HFFc6 (cell line): ENCODE data around the gene SLC6A9. TPM values are rescaled to one million over a fixed set of nuclear protein-coding genes. Genes with fewer than 3 reads are reported as not detected.

Experiments
- DNase-seq: peaks from one replicate; pipeline ENCODE4 v3.0.0-alpha.2; 2018
- H3K27ac Mint-ChIP-seq: 2 replicates; pipeline ENCODE4 v1.8.0; 2020; ENCODE audit warnings: mild to moderate bottlenecking, mixed read lengths
- H3K27me3 Mint-ChIP-seq: 2 replicates; pipeline ENCODE4 v1.8.0; 2021; ENCODE audit warnings: mild to moderate bottlenecking, moderate library complexity, mixed read lengths; ENCODE audit not compliant: insufficient read depth
- H3K36me3 Mint-ChIP-seq: 2 replicates; pipeline ENCODE4 v1.8.0; 2021; ENCODE audit warnings: low read depth, mixed read lengths
- H3K4me1 Mint-ChIP-seq: 2 replicates; pipeline ENCODE4 v1.8.0; 2020; ENCODE audit warnings: low read depth, mixed read lengths
- H3K4me3 Mint-ChIP-seq: 2 replicates; pipeline ENCODE4 v1.8.0; 2020; ENCODE audit warnings: mild to moderate bottlenecking, moderate library complexity, mixed read lengths
- H3K9me3 Mint-ChIP-seq: 2 replicates; pipeline ENCODE4 v1.8.0; 2020; ENCODE audit warnings: mild to moderate bottlenecking, mixed read lengths
- CTCF ChIP-seq: fragments of 200-600 bp; sonication (generic); IDR thresholded peaks from 2 replicates; pipeline ENCODE4 v1.5.0; 2021; ENCODE audit warnings: antibody characterized with exemption, mild to moderate bottlenecking
- total RNA-seq, 6 experiments: library from RNA; stranded (reverse); fragmentation: NEBNext Ultra II Directional; extraction: Animal tissue kit (Norgen Biotek cat#: 25700); gene quantifications; 2 replicates in 1 of 6; 3 replicates in 5 of 6; pipeline ENCODE4 v1.2.3, GENCODE V29; 2021

SLC6A9 gene
- total RNA-seq, 6 experiments from 2014 or later, result 8.3 to 11.0 (median 9.3) TPM

DNA sequence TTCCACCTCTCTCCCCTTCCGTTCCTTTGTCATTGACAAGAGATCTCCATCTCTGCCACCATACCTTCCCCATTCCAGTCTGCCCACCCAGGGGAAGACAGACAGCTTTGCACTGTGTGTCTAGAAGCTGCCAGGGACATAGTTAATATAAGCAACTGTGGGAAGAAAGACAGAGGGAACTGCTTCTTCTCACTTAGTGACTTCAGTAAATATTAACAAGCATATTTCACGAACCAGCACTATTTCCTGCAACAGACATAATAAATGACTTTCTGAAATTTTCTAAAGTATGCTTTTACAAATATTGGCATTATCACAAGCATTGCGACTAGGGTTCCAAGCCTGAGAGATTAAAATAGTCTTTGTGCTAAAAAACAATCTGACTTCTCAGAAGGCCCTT, 43.2 kb upstream of the SLC6A9 start:
- TF ChIP-seq CTCF, result no peak
- Mint-ChIP-seq H3K27ac (no peak overlapping the region), H3K4me3 (no peak overlapping the region), H3K4me1 (peaks cover 34% of the 10 kb centered on the region), H3K36me3 (peaks cover under 1% of the 10 kb centered on the region; the same call in 1 of the 2 replicates), H3K9me3 (peaks cover under 1% of the 10 kb centered on the region; the same call in 1 of the 2 replicates), H3K27me3 (no peaks in the 10 kb centered on the region; the same call in 1 of the 2 replicates)
- DNase-seq, result no peak

DNA sequence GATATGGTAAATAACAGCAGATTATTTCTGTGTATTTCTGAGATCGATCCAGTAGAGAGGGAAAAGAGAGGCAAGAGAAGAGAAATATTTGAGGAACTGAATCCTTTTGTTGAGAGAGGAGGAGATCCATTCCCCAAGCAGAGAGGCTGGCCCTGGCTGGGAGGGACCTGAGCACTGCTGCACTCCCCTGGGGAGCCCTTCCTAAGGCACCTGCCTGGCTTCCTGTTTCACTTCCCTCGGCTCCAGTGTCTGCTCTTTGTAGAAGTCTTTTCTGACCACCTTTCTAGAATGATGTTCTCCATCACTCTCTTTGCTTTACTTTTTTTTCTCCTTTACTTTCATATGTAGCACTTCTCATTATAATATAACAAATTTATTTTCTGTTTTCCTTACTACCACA, 42.3 kb upstream of the SLC6A9 start:
- H3K27ac Mint-ChIP-seq, result no peak overlapping the region
- peaks cover 5% of the 10 kb centered on the region; the same call in 1 of the 2 replicates for H3K36me3 Mint-ChIP-seq
- TF ChIP-seq CTCF, result no peak
- no peaks in the 10 kb centered on the region; the same call in 1 of the 2 replicates for H3K27me3 Mint-ChIP-seq
- H3K4me1 Mint-ChIP-seq, result peaks cover 34% of the 10 kb centered on the region
- no peak for DNase-seq
- H3K4me3 Mint-ChIP-seq, result no peak overlapping the region
- H3K9me3 Mint-ChIP-seq, result peaks cover 4% of the 10 kb centered on the region; the same call in 1 of the 2 replicates

GRCh38 chr1:44072821-44073220, 41.6 kb upstream of the SLC6A9 start:
- H3K4me1 Mint-ChIP-seq, result peaks cover 34% of the 10 kb centered on the region
- H3K9me3 Mint-ChIP-seq, result peaks cover 4% of the 10 kb centered on the region; the same call in 1 of the 2 replicates
- no peak overlapping the region for H3K27ac Mint-ChIP-seq
- H3K27me3 Mint-ChIP-seq, result no peaks in the 10 kb centered on the region; the same call in 1 of the 2 replicates
- TF ChIP-seq CTCF, result no peak
- no peak for DNase-seq
- H3K36me3 Mint-ChIP-seq, result peaks cover 5% of the 10 kb centered on the region; the same call in 1 of the 2 replicates
- no peak overlapping the region for H3K4me3 Mint-ChIP-seq

DNA sequence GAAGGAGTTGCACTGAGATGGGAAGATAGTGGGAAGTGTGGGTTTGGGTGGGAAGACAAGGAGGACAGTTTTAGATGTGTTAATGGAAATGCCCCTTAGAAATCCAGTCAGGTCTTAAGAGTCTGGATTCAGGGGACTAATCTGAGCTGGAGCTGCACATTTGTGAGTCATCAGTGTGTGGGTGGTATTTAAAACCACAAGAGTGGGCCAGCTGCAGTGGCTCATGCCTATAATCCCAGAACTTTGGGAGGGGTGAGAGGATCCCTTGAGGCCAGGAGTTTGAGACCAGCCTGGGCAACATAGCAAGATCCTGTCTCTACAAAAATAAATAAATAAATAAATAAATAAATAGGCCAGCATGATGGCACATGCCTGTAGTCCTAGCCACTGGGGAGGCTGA, 40.9 kb upstream of the SLC6A9 start:
- Mint-ChIP-seq H3K27ac (peak overlapping the region; percentile 9; the same call in 1 of the 2 replicates), H3K27me3 (peaks cover 2% of the 10 kb centered on the region; the same call in 1 of the 2 replicates), H3K36me3 (peaks cover 5% of the 10 kb centered on the region; the same call in 1 of the 2 replicates), H3K4me3 (no peak overlapping the region), H3K9me3 (peaks cover 4% of the 10 kb centered on the region; the same call in 1 of the 2 replicates), H3K4me1 (peaks cover 29% of the 10 kb centered on the region)
- no peak for TF ChIP-seq CTCF
- DNase-seq, result peak; percentile 73

DNA sequence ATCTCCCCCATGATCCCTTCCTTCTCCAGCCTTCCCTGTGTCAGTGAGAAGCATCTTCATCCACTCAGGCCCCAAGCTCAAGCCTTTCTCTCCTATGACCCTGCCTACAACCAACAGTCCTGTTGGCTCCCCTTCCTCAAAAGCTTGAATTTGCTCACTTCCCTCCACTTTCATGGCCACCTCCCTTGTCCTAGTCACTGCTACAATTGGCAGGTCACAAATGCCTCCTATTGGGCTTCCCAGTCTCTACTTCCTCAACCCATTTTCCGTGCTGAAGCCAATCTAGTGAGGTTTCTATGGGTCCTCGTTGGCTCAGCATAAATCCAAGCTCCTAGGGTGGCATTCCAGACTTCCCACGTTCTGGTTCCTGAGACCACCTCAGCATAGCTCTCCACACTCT, 40.2 kb upstream of the SLC6A9 start:
- DNase-seq, result no peak
- H3K4me1 Mint-ChIP-seq, result peaks cover 28% of the 10 kb centered on the region
- H3K27ac Mint-ChIP-seq, result no peak overlapping the region
- no peak for TF ChIP-seq CTCF
- H3K4me3 Mint-ChIP-seq, result no peak overlapping the region
- H3K36me3 Mint-ChIP-seq, result peaks cover 5% of the 10 kb centered on the region; the same call in 1 of the 2 replicates
- H3K9me3 Mint-ChIP-seq, result peaks cover 4% of the 10 kb centered on the region; the same call in 1 of the 2 replicates
- H3K27me3 Mint-ChIP-seq, result peaks cover 2% of the 10 kb centered on the region; the same call in 1 of the 2 replicates
